ENCODE results near the gene CX3CR1.

Gene CX3CR1

DNA sequence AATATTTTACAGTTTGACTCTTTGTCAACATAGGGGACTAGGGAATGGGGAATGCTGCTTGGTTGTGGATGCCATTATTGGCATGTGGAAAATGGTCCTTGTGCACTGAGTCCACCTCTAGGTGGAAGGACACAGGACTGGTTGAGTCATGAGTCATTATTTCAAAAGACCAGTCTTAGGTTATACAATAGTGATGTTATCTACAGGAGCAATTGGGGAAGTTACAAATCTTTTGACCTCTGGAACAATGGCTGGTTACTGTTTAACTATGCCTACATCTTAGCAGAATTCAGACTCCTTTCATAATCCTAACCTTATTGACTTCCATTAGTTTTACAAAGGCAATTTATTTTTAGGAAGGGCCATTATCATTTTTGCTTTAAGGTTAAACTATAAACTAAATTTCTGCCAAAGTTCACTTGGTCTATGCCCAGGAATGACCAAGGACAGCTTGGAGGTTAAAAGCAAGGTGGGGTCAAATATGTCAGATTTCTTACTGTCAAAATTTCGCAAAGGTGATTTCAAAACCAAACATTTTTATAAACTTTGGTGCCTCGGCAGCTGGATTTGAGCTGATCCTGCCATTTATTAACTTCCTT is 37.8 kb upstream of the CX3CR1 start:
- H3K9me3 ChIP-seq (ENCODE audit: low read length), result no peaks in the 10 kb centered on the region
- H3K36me3 ChIP-seq (ENCODE audit: insufficient read depth, low read length), result no peaks in the 10 kb centered on the region
- H3K27ac ChIP-seq (ENCODE audit: low read depth, low read length), result no peak overlapping the region
- H3K4me1 ChIP-seq (ENCODE audit: insufficient read depth, low read length), result no peaks in the 10 kb centered on the region
- no peak overlapping the region for H3K9ac ChIP-seq (ENCODE audit: low read length)
- no peaks in the 10 kb centered on the region for H3K27me3 ChIP-seq (ENCODE audit: control insufficient read depth in 1 of 2, insufficient read depth in 2 of 2, low read length in 2 of 2)
- no peak overlapping the region for H3K4me3 ChIP-seq (ENCODE audit: low read depth in 1 of 2, low read length in 2 of 2)

DNA sequence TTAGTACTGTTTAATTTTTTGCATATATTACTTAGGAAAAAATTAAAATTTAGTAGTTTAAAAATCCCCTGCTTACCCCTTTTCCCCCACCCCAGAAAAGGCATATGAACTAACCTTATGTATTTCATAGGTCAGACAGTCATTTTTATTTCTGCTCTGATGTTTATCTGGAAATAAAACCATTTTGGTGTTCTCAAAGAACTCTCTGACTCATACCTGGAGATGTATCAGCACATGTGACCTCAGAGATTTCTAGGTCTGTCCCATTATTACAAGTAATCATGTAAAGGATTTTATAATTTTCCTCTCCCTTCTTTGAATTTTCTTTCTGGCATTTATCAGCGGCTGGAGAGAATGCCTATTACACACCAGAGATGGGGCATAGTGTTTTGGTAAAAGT is 35.6 kb upstream of the CX3CR1 start:
- Histone ChIP-seq H3K4me1 (ENCODE audit: insufficient read depth, low read length) (no peaks in the 10 kb centered on the region), H3K27ac (ENCODE audit: low read depth, low read length) (no peak overlapping the region), H3K4me3 (ENCODE audit: low read depth in 1 of 2, low read length in 2 of 2) (no peak overlapping the region), H3K27me3 (ENCODE audit: control insufficient read depth in 1 of 2, insufficient read depth in 2 of 2, low read length in 2 of 2) (no peaks in the 10 kb centered on the region), H3K36me3 (ENCODE audit: insufficient read depth, low read length) (no peaks in the 10 kb centered on the region), H3K9ac (ENCODE audit: low read length) (no peak overlapping the region), H3K9me3 (ENCODE audit: low read length) (no peaks in the 10 kb centered on the region)

DNA sequence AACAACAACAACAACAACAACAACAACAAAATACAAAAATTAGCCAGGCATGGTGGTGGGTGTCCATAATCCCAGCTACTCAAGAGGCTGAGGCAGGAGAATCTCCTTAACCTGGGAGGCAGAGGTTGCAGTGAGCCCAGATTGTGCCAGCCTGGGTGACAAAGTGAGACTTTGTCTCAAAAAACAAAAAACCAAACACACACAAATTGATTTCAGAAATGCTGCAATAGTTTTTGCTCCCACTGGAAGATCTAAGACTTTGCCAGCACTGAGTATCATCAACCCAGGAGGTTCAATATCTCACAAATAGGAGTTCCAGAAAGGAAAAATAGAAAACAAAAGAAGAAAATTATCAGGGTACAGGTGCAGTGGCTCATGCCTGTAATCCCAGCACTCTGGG is 33.5 kb upstream of the CX3CR1 start:
- Histone ChIP-seq H3K9ac (ENCODE audit: low read length) (no peak overlapping the region), H3K4me3 (ENCODE audit: low read depth in 1 of 2, low read length in 2 of 2) (no peak overlapping the region), H3K9me3 (ENCODE audit: low read length) (no peaks in the 10 kb centered on the region), H3K27ac (ENCODE audit: low read depth, low read length) (no peak overlapping the region), H3K4me1 (ENCODE audit: insufficient read depth, low read length) (no peaks in the 10 kb centered on the region), H3K27me3 (ENCODE audit: control insufficient read depth in 1 of 2, insufficient read depth in 2 of 2, low read length in 2 of 2) (no peaks in the 10 kb centered on the region), H3K36me3 (ENCODE audit: insufficient read depth, low read length) (no peaks in the 10 kb centered on the region)

DNA sequence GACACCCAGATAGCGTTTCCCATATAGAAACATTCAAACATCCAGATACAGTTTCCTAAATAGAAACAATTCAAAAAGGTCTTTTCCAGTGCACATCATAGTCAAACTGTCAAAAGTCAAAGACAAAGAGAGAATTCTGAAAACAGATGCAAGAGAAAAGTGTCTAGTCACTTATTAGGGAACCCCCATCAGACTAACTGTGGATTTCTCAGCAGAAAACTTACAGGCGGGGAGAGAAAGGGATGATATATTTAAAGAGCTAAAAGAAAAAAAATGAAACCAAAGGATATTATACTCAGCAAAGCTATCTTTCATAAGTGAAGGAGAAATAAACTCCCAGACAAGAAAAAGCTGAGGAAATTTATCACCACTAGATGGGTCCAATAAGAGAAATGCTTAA is 22.3 kb upstream of the CX3CR1 start:
- Histone ChIP-seq H3K4me1 (ENCODE audit: insufficient read depth, low read length) (no peaks in the 10 kb centered on the region), H3K9me3 (ENCODE audit: low read length) (no peaks in the 10 kb centered on the region), H3K4me3 (ENCODE audit: low read depth in 1 of 2, low read length in 2 of 2) (no peak overlapping the region), H3K9ac (ENCODE audit: low read length) (no peak overlapping the region), H3K36me3 (ENCODE audit: insufficient read depth, low read length) (no peaks in the 10 kb centered on the region), H3K27me3 (ENCODE audit: control insufficient read depth in 1 of 2, insufficient read depth in 2 of 2, low read length in 2 of 2) (no peaks in the 10 kb centered on the region), H3K27ac (ENCODE audit: low read depth, low read length) (no peak overlapping the region)

- no peaks in the 10 kb centered on the region for H3K9me3 ChIP-seq (ENCODE audit: low read length)
These were observed 19.4 kb upstream of the CX3CR1 start for GRCh38 chr3:39299279-39299678.

DNA sequence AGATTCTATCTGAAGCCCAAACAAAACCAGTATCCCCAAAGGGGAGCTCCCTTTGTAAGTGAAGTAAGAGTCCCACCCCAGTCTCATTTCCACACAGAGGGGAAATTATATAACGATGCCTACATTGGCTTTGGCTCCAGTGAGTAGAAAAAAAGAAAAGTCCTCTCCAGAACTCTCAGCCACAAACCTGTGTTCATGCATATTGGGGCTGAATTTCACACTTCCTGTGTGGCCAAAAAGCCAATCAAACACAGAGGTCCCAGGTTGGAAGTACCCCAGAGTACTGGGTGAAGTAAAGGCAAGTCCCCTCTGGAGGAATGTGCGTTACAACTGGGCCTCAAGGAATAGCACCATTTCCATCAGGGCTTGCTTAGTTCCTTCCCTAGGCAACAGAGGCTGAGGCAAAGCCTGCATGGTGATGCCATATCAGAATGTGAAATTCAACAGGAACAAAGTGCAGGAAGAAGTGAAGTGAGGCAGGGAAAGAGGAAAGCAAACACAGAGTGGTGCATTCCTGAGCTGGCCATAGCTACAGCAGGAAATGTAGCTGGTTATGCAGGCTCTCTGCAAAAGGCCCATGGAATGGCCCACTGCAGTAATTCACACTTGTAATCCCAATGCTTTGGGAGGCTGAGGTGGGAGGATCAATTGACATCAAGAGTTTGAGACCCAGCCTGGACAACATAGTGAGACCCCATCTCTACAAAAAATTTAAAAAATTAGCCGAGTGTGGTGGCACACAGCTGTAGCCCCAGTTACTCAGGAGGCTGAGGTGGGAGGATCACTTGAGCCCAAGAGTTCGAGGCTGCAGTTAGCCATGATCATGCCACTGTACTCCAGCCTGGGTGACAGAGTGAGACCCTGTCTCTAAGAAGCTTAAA is 16.6 kb upstream of the CX3CR1 start:
- no peak overlapping the region for H3K9ac ChIP-seq (ENCODE audit: low read length)
- no peaks in the 10 kb centered on the region for H3K36me3 ChIP-seq (ENCODE audit: insufficient read depth, low read length)
- H3K9me3 ChIP-seq (ENCODE audit: low read length), result no peaks in the 10 kb centered on the region
- H3K27me3 ChIP-seq (ENCODE audit: control insufficient read depth in 1 of 2, insufficient read depth in 2 of 2, low read length in 2 of 2), result no peaks in the 10 kb centered on the region
- no peak overlapping the region for H3K27ac ChIP-seq (ENCODE audit: low read depth, low read length)
- H3K4me3 ChIP-seq (ENCODE audit: low read depth in 1 of 2, low read length in 2 of 2), result no peak overlapping the region
- H3K4me1 ChIP-seq (ENCODE audit: insufficient read depth, low read length), result no peaks in the 10 kb centered on the region

More at GRCh38 chr3:39299279-39299678, 19.4 kb upstream of the CX3CR1 start:
- no peak overlapping the region for H3K9ac ChIP-seq (ENCODE audit: low read length)
- no peaks in the 10 kb centered on the region for H3K36me3 ChIP-seq (ENCODE audit: insufficient read depth, low read length)
- H3K4me1 ChIP-seq (ENCODE audit: insufficient read depth, low read length), result no peaks in the 10 kb centered on the region
- no peak overlapping the region for H3K27ac ChIP-seq (ENCODE audit: low read depth, low read length)
- H3K27me3 ChIP-seq (ENCODE audit: control insufficient read depth in 1 of 2, insufficient read depth in 2 of 2, low read length in 2 of 2), result no peaks in the 10 kb centered on the region
- H3K4me3 ChIP-seq (ENCODE audit: low read depth in 1 of 2, low read length in 2 of 2), result no peak overlapping the region

- Histone ChIP-seq H3K9ac (ENCODE audit: low read length) (no peak overlapping the region), H3K27ac (ENCODE audit: low read depth, low read length) (no peak overlapping the region), H3K4me3 (ENCODE audit: low read depth in 1 of 2, low read length in 2 of 2) (no peak overlapping the region), H3K4me1 (ENCODE audit: insufficient read depth, low read length) (no peaks in the 10 kb centered on the region), H3K27me3 (ENCODE audit: control insufficient read depth in 1 of 2, insufficient read depth in 2 of 2, low read length in 2 of 2) (no peaks in the 10 kb centered on the region), H3K9me3 (ENCODE audit: low read length) (no peaks in the 10 kb centered on the region), H3K36me3 (ENCODE audit: insufficient read depth, low read length) (no peaks in the 10 kb centered on the region)
These were observed 15.4 kb upstream of the CX3CR1 start for GRCh38 chr3:39295184-39295775.

GRCh38 chr3:39294446-39295183 is 14.8 kb upstream of the CX3CR1 start:
- no peaks in the 10 kb centered on the region for H3K9me3 ChIP-seq (ENCODE audit: low read length)
- H3K4me3 ChIP-seq (ENCODE audit: low read depth in 1 of 2, low read length in 2 of 2), result no peak overlapping the region
- no peaks in the 10 kb centered on the region for H3K27me3 ChIP-seq (ENCODE audit: control insufficient read depth in 1 of 2, insufficient read depth in 2 of 2, low read length in 2 of 2)
- no peaks in the 10 kb centered on the region for H3K36me3 ChIP-seq (ENCODE audit: insufficient read depth, low read length)
- no peak overlapping the region for H3K27ac ChIP-seq (ENCODE audit: low read depth, low read length)
- no peaks in the 10 kb centered on the region for H3K4me1 ChIP-seq (ENCODE audit: insufficient read depth, low read length)
- no peak overlapping the region for H3K9ac ChIP-seq (ENCODE audit: low read length)

DNA sequence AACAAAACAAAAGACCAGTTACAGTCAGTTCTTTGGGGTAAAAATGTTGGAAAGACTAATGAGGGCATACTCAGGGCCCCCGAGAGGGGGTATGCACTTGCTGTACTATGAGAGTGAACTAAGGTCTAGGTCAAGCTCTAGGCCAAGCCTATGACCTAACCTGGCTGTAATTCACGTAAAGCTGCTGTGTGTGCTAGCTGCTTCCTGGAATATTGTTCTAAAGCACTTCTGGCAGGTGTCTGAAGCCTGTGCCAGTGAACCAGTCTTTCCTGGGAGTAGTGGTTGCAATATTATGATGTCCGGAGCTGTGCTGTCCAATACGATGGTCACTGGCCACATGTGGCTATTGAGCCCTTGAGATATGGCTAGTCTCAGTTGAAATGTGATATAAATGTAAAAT is 13.1 kb upstream of the CX3CR1 start:
- no peak overlapping the region for H3K9ac ChIP-seq (ENCODE audit: low read length)

DNA sequence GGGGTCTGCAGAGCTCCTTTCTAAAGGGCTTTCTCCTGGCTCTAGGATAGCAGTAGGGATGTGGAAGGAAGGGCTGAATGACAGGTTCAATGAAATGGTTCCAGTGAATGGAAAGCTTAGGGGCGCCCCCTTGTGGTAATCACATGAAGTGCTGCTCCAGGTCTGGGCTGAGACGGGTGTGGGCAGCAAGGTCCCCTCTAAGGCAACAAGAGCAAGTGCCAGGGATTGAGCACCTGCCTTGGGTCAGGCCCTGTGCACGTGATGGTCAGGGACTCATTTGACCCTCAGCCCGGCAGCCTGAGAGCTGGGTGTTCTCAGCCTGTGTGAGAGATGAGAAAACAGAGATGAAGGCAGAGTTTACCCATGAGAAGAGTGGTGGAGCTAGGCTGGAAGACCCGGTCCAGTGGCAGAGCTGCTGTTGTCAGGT is 12.1 kb upstream of the CX3CR1 start:
- no peaks in the 10 kb centered on the region for H3K9me3 ChIP-seq (ENCODE audit: low read length)

More for the DNA sequence above, 13.1 kb upstream of the CX3CR1 start:
- H3K36me3 ChIP-seq (ENCODE audit: insufficient read depth, low read length), result no peaks in the 10 kb centered on the region
- no peaks in the 10 kb centered on the region for H3K27me3 ChIP-seq (ENCODE audit: control insufficient read depth in 1 of 2, insufficient read depth in 2 of 2, low read length in 2 of 2)
- H3K4me1 ChIP-seq (ENCODE audit: insufficient read depth, low read length), result no peaks in the 10 kb centered on the region
- H3K4me3 ChIP-seq (ENCODE audit: low read depth in 1 of 2, low read length in 2 of 2), result no peak overlapping the region
- no peak overlapping the region for H3K27ac ChIP-seq (ENCODE audit: low read depth, low read length)
- H3K9me3 ChIP-seq (ENCODE audit: low read length), result no peaks in the 10 kb centered on the region

DNA sequence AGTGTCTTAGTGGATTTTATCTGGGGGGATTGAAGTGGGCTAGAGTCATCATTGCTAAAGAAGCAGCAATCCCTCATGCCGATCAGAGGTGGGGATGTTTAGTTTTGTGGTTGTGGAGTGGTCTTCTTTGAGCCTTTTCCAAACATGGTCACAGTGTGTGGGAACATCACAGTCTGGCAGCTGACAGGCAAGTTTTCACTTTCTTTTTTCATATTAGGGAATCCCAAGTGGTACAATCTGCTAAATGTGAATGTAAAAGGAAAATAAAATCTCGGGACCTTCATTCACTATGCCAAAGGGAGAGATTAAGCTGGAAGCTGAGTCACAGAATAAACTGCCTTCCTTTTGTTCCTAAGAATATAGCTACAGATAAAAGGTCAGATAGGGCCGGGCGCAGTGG is 10.4 kb upstream of the CX3CR1 start:
- no peak overlapping the region for H3K9ac ChIP-seq (ENCODE audit: low read length)
- H3K36me3 ChIP-seq (ENCODE audit: insufficient read depth, low read length), result no peaks in the 10 kb centered on the region
- H3K4me1 ChIP-seq (ENCODE audit: insufficient read depth, low read length), result no peaks in the 10 kb centered on the region
- H3K27ac ChIP-seq (ENCODE audit: low read depth, low read length), result no peak overlapping the region
- no peaks in the 10 kb centered on the region for H3K9me3 ChIP-seq (ENCODE audit: low read length)
- no peaks in the 10 kb centered on the region for H3K27me3 ChIP-seq (ENCODE audit: control insufficient read depth in 1 of 2, insufficient read depth in 2 of 2, low read length in 2 of 2)
- no peak overlapping the region for H3K4me3 ChIP-seq (ENCODE audit: low read depth in 1 of 2, low read length in 2 of 2)

More for the DNA sequence above, 12.1 kb upstream of the CX3CR1 start:
- Histone ChIP-seq H3K27me3 (ENCODE audit: control insufficient read depth in 1 of 2, insufficient read depth in 2 of 2, low read length in 2 of 2) (no peaks in the 10 kb centered on the region), H3K36me3 (ENCODE audit: insufficient read depth, low read length) (no peaks in the 10 kb centered on the region), H3K9ac (ENCODE audit: low read length) (no peak overlapping the region), H3K27ac (ENCODE audit: low read depth, low read length) (no peak overlapping the region), H3K4me1 (ENCODE audit: insufficient read depth, low read length) (no peaks in the 10 kb centered on the region), H3K4me3 (ENCODE audit: low read depth in 1 of 2, low read length in 2 of 2) (no peak overlapping the region)

Data from muscle layer of colon (tissue), 2 donors.